GM19240 (cell line): ENCODE data around the gene XCR1.
"Not testable (repeated sequence)": the region's sequence is repeated elsewhere in the genome, so short reads cannot be mapped to it uniquely, and the experiment has no call there.

Source experiments
- DNase-seq: peaks from one replicate; pipeline ENCODE4 v3.0.0; 2011; ENCODE audit warnings: low spot score; ENCODE audit not compliant: insufficient read length

Gene XCR1

GRCh38 chr3:46038916-46039315, 11.6 kb upstream of the XCR1 start:
- no peak for DNase-seq

GRCh38 chr3:46038071-46038470, 10.8 kb upstream of the XCR1 start:
- not testable (repeated sequence) for DNase-seq

GRCh38 chr3:46036191-46036590, 8.9 kb upstream of the XCR1 start:
- DNase-seq, result no peak

- DNase-seq, result no peak
Measured at GRCh38 chr3:46031747-46032146, 4.5 kb upstream of the XCR1 start.

- no peak for DNase-seq
Measured at GRCh38 chr3:46031269-46031668, 4.0 kb upstream of the XCR1 start.

- DNase-seq, result no peak
Measured at GRCh38 chr3:46030626-46031025, 3.3 kb upstream of the XCR1 start.

GRCh38 chr3:46029953-46030543, 2.8 kb upstream of the XCR1 start:
- DNase-seq, result no peak

- DNase-seq, result no peak
Measured at GRCh38 chr3:46027736-46028397, 584 bp upstream of the XCR1 start.

GRCh38 chr3:46025139-46025538, 2.1 kb downstream of the XCR1 start:
- DNase-seq, result no peak

GRCh38 chr3:46024131-46024530, 3.2 kb downstream of the XCR1 start:
- DNase-seq, result no peak

GRCh38 chr3:46022909-46023785, 4.1 kb downstream of the XCR1 start:
- no peak for DNase-seq

- no peak for DNase-seq
Measured at GRCh38 chr3:46021516-46021915, 5.8 kb downstream of the XCR1 start.

GRCh38 chr3:46020766-46021510, 6.3 kb downstream of the XCR1 start:
- no peak for DNase-seq

GRCh38 chr3:46019707-46020106, 7.6 kb downstream of the XCR1 start:
- no peak for DNase-seq

GRCh38 chr3:46017720-46018119, 9.6 kb downstream of the XCR1 start:
- no peak for DNase-seq

- no peak for DNase-seq
Measured at GRCh38 chr3:46013316-46014094, 13.8 kb downstream of the XCR1 start.

- DNase-seq, result no peak
Measured at GRCh38 chr3:46012246-46012645, 15.0 kb downstream of the XCR1 start.

- DNase-seq, result no peak
Measured at GRCh38 chr3:46010519-46011113, 16.7 kb downstream of the XCR1 start.

- no peak for DNase-seq
Measured at GRCh38 chr3:46008058-46008457, 19.2 kb downstream of the XCR1 start.

GRCh38 chr3:46007280-46007679, 20.0 kb downstream of the XCR1 start:
- no peak for DNase-seq
